ENCODE results near the gene ZNF213.

Gene ZNF213

GRCh38 chr16:3115561-3115960 is 19.3 kb upstream of the ZNF213 start:
- TF ChIP-seq CTCF (IDR thresholded peaks at IDR 0.05; ENCODE audit: low read depth, low read length): no peak
- no peak overlapping the region for H3K4me3 ChIP-seq (ENCODE audit: low read depth, low read length)

- TF ChIP-seq CTCF (IDR thresholded peaks at IDR 0.05; ENCODE audit: low read depth, low read length): no peak
- H3K4me3 ChIP-seq (ENCODE audit: low read depth, low read length): no peak overlapping the region
Measured at GRCh38 chr16:3118204-3118790, 16.5 kb upstream of the ZNF213 start.

GRCh38 chr16:3118846-3119245 is 16.0 kb upstream of the ZNF213 start:
- no peak for TF ChIP-seq CTCF (IDR thresholded peaks at IDR 0.05; ENCODE audit: low read depth, low read length)
- H3K4me3 ChIP-seq (ENCODE audit: low read depth, low read length): no peak overlapping the region

- no peak overlapping the region for H3K4me3 ChIP-seq (ENCODE audit: low read depth, low read length)
- no peak for TF ChIP-seq CTCF (IDR thresholded peaks at IDR 0.05; ENCODE audit: low read depth, low read length)
Measured at GRCh38 chr16:3119286-3119685, 15.5 kb upstream of the ZNF213 start.

GRCh38 chr16:3119701-3120408 is 15.0 kb upstream of the ZNF213 start:
- H3K4me3 ChIP-seq (ENCODE audit: low read depth, low read length): no peak overlapping the region
- TF ChIP-seq CTCF (IDR thresholded peaks at IDR 0.05; ENCODE audit: low read depth, low read length): no peak

GRCh38 chr16:3120435-3120834 is 14.4 kb upstream of the ZNF213 start:
- TF ChIP-seq CTCF (IDR thresholded peaks at IDR 0.05; ENCODE audit: low read depth, low read length): no peak

GRCh38 chr16:3121851-3122467 is 12.9 kb upstream of the ZNF213 start:
- TF ChIP-seq CTCF (IDR thresholded peaks at IDR 0.05; ENCODE audit: low read depth, low read length): no peak
- no peak overlapping the region for H3K4me3 ChIP-seq (ENCODE audit: low read depth, low read length)

More at GRCh38 chr16:3120435-3120834, 14.4 kb upstream of the ZNF213 start:
- H3K4me3 ChIP-seq (ENCODE audit: low read depth, low read length): no peak overlapping the region

Data from WI38 (cell line).